Left hindlimb (tissue), 1 donor: ENCODE results near the gene CLP1.

ENCODE experiments used
- DNase-seq: peaks from one replicate; pipeline ENCODE4 v3.0.0-alpha.2; 2018

Gene CLP1

DNA sequence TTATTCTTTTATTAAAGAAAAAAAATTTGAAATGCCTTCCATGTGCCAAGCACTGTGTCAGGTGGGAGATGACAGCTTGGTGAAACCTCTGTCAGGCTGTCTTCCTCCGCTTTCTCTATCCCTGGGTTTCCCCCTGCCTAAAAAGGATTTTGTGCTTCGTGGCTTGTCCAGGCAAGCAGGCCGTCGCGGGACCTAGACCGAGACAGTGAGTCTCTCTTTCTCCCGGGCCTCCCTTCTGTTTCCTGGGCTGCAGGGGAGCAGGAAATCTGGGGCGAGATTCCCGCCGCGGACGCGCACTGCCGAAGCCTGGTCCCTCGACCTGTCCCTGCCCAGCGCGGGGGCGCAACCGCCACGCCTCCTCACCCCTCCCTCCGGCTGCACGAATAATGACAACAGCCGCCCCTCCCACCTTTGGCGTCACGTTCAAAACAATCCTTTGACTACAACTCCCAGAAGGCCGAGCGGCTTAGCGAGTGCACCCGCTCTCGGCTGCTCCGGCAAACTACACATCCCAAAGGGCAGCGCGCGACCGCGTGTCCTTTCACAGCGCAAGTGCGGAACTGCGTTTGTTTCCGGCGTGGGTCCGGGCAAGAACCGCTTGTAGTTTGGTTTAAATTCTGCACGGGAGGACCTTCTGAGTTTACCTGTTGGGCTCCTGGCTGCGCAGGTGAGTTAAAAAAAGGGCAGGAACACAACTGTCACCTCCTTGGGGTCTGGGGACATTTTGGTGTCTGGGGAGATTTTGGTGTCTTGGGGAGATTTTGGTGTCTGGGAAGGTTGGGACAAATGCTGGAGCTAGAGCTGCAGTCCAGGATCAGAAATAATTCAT lies at the start of gene CLP1:
TSS of gene CLP1 (plus strand) at position 569 of the 829 bp plus-strand sequence. CDS start 1,715 bp downstream, outside the sequence.
- peak; percentile 100 for DNase-seq

GRCh38 chr11:57610170-57610569 lies 47.4 kb upstream of the CLP1 start:
- no peak for DNase-seq

DNA sequence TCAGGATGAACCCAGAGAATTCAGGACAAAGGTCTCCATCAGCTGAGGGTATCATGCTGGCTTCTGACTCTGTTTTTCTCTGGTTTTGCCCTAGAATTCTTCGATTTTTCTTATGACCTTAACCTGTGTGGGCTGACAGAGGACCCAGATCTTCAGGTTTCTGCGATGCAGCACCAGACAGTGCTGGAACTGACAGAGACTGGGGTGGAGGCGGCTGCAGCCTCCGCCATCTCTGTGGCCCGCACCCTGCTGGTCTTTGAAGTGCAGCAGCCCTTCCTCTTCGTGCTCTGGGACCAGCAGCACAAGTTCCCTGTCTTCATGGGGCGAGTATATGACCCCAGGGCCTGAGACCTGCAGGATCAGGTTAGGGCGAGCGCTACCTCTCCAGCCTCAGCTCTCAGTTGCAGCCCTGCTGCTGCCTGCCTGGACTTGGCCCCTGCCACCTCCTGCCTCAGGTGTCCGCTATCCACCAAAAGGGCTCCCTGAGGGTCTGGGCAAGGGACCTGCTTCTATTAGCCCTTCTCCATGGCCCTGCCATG lies 43.3 kb upstream of the CLP1 start:
- no peak for DNase-seq

DNA sequence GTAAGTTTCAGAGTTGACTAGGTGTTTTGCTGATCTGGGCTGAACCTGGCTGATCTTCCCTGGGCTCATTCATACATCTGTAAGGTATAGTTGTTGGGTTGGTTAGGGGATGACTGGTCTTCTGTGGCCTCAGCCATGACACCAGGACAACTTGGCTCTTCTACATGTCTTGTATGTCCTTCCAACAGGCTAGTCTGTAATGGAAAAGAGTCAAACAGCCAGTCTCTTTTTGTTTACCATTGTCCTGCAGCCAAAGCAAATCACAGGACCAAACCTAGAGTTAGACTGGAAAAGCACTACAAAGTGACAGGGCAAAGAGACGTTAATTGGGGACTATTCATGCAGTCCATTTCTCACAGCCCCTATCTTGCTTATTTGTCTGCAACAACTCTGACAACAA lies 42.3 kb upstream of the CLP1 start:
- no peak for DNase-seq

DNA sequence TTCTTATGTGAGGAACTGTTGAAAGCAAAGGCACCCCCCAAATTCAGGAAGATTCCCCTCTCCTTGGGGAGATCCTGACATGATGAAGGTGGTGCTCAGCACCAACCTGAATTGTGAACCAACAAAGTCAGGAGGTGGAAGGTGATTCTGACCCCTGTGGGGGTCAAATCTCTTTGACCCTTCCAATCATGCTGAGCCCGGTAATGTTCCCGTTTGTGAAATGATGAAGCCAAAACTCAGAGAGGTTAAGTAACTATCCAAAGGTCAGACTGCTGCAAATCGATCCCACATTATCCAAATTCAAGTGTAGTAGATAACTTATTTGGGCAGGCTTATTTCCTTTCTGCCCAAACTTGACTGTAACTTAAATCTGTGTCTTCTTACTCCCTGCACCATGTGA lies 41.0 kb upstream of the CLP1 start:
- no peak for DNase-seq

GRCh38 chr11:57618438-57618837 lies 39.1 kb upstream of the CLP1 start:
- DNase-seq, result no peak

DNA sequence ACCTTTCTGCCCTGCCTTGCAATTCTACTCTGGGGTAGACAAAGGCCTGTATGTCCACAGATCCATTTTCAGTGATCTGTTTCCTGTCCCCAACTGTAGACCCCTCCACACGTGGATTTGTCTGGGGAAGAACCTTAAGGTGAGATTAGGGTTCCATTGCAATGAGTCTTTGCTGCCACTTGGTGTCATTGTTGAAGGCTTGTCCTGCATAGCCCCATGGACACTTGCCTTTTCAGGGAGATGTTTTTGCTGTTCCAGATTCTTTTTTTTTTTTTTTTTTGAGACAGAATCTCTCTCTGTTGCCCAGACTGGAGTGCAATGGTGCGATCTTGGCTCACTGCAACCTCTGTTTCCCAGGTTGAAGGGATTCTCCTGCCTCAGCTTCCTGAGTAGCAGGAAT lies 38.2 kb upstream of the CLP1 start:
- DNase-seq, result no peak

GRCh38 chr11:57620467-57620866 lies 37.1 kb upstream of the CLP1 start:
- DNase-seq, result no peak

DNA sequence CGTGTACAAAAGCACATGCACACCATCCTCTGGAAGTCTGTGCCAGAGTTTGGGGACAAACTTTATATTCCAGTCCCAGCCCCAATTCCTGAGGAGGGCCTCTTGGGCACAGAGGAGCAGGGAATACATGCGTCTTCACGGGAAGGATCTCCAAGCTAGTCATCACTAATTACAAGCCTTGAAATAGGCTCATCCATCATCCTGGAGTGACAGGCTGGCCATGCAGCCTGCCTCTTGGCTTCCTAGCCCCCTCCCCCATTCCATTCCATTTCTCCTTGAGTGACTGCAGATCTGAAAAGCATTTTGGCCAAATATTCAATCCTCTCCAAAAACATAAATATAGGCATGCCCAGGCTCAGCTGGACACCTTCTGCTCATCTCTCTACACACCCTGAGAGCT lies 35.3 kb upstream of the CLP1 start:
- DNase-seq, result no peak

- no peak for DNase-seq
Measured at GRCh38 chr11:57624864-57625263, 32.7 kb upstream of the CLP1 start.

DNA sequence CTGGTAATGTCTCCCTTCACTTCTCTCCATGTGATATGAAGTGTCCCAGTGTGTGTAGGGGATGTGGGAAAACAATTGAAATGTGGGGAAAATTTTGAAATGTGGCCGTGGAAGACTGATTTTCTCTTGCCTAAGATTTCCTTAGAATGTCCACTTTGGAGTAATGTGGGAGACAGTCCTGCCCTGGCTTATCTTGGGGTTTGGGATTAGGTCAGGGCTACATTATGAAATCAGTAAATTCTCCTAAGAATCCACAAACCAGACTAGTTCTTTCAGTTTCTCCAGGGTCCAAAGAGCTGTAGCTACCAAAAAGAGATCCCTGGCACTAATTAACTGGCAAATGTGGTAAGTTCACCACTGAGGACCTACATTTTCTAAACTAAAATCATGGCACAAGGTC lies 30.7 kb upstream of the CLP1 start:
- no peak for DNase-seq

DNA sequence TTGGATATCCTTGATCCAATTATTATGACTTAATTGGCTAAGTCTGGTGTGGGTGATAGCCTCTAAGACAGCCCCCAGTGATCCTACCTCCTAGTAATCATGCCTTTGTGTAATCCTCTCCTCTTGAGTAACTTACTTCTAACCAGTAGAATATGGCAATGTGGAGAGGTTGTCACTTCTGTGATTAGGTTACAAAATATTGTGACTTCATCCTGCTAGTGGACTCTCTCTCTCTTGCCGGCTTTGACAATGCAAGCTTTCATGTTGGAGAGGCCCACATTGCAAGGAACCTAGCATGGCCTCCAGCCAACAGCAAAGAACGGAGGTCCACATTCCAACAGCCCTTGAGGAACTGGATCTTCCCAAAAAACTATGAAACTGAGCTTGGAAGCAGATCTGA lies 27.4 kb upstream of the CLP1 start:
- no peak for DNase-seq

DNA sequence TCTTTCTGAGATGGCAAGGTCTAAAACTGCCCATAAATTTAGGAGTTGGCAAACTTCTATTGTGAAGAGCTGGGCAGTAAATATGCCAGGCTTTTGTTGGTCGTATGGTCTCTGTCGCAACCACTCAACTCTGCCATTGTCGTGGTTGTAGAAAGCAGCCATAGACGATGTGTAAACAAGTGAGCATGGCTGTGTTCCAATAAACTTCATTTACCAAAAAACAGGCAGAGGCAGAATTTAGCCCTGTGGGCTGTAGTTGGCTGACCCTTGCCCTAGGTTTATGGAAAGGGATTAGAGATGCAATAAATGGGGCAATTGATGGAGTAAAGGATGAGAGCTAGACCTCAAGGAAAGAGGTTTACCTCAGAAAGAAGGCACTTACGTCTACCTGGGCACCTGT lies 25.4 kb upstream of the CLP1 start:
- DNase-seq, result no peak

- DNase-seq, result no peak
Measured at GRCh38 chr11:57633394-57634070, 24.0 kb upstream of the CLP1 start.

DNA sequence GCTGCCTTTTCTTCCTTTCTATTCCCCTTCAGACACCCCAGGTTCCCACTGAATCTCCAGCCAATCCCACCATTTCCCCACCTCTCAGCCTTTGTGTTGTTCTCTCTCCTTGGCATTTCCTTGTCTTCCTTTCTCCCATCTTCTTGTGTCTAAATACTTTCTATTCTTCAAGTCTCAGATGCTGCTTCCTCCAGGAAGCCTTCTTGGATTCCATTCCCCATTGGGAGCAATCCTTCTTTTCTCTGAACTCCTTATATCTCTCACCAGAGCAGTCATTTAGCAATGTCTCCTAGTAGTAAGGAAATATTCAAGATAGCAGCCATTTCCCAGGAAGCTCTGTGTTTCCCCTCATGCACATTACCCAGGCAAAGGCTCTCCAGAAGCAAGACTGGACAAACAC lies 23.3 kb upstream of the CLP1 start:
- no peak for DNase-seq

DNA sequence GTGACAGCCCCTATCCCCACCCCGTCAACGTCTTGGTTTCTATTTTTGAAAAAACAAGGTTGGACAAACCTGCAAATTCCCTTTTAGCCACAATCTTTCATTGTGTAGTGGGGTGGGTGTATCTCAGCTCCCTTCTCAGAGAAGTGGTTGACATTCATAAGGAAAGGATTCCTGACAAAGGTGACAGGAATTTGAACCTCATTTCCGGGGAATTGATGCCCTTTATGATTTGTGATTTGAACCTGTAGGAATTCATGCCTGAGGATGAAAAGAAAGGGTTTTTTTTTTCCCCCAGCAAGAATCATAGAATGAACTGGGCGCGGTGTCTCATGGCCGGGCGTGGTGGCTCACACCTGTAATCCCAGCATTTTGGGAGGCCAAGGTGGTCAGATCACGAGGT lies 22.3 kb upstream of the CLP1 start:
- DNase-seq, result no peak

DNA sequence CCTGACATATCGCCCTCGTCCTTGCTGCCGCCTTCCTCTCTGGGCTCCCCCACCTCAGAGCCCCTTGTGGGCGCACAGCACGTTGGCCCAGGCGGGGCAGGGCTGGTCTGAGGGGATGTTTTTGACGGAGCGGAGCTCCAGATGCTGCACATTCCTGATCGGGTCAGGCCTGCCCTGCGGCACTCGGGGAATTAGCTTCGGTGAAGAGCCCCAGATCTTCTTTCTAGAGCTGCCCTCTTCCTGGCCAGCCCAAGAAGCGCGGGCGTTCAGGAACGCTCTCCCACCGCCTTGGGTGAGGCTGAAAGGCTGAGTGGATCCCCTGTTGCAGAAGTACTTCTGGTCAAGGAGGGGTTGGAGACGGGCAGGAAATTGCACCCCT lies 19.9 kb upstream of the CLP1 start:
- no peak for DNase-seq

DNA sequence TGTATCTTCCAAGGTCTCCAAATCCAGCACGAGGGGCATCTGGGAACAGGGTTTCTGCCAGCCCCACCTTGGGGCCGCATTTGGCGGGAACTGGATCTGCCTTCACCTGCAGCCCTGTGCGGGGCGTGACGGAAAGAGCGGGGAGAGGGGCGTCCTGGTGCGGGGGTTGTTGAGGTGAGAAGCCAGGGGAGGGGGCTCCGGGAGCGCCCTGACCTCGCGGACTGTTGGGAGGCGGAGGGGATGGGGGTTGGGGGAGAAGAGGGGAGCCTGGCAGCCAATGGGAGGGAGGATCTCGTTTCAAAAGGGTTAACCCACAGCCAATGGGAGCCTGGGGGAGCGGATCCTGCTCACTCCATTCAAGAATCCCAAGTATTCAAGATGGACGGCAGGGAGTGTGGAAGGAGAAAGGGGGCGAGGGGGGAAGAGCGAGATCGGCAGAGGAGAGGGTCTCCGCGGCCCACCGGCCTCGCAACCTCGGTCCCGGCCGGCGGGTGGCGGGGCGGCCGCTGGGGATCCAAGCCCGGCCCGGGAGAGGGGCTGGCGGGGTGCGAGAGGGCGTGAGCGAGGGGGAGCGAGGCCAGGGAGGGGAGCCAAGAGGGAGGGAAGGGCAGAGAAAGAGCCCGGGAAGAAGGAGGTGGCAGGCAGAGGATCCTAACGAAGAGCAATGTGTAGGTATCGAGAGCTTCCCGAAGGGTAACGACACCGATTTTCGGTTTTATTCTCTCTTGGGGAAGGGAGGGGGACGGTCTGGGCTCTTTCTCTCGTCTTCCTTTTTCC lies 19.4 kb upstream of the CLP1 start:
- peak; percentile 94 for DNase-seq

DNA sequence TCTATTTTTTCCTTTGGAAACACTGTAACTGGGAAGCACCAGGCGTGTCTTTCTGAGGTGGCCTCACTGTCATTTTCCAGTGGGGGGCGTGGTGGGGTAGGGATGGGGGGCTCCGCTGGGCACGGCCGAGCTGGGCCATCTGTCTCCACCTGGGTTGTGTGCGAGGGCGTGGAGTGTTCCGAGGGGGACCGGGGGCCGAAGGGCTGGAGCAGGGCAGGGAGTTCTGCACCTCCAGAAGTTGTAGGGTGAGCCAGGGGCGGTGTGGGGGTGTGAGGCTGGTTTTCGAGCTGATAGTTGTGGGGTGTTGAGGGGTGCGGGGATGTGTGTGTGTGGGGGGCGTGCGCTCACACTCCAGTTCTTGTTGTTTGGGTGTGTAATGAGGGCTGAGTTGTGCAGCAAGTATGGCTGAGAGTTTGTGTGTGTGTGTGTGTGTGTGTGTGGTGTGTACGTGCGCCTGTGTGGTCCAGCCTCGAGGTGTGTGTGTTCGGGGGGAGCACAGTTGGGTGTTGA lies 18.7 kb upstream of the CLP1 start:
- peak; percentile 38 for DNase-seq

- DNase-seq, result peak; percentile 91
Measured at GRCh38 chr11:57639321-57640067, 18.1 kb upstream of the CLP1 start.

DNA sequence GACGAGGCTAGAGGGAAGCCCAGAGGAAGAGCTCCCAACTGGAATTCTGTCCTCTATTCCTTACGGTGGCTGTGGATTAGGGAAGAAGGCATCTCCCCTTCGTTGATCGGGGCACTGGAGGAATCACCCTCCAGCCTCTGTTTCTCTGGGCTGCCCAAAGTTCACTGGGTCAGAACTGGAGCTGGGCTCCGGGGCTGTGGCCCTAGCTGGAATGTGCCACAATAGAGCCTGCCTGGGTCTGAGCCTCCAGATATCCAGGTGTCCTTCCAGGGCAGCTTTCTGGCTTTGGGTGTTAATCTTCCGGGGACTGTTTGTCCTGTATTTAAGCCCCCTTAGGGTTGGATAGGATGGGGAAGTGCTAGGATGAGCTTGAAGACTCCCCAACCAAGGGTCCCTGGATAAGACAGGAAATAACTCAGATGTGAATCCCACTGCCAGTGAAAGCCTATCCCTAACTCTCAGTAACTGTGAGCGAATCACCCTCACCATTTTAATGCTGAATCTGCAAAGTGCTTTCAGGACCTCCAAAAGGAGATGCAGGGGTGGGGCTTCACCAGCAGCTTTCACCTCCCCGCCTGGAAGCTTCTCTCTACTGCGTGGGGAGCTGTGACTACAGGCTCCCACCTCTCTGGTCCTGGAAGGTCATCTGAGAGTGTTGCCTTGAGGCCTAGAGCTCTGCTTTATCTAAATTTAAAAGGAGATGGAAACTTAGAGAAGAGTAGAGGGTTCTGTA lies 17.3 kb upstream of the CLP1 start:
- DNase-seq, result no peak
